ENCODE data around the gene RCL1. TPM values are rescaled to one million over a fixed set of nuclear protein-coding genes. Genes with fewer than 3 reads are reported as not detected.

RCL1 gene
- total RNA-seq, 1 experiment from 2014 or later, result 34.4 TPM

DNA sequence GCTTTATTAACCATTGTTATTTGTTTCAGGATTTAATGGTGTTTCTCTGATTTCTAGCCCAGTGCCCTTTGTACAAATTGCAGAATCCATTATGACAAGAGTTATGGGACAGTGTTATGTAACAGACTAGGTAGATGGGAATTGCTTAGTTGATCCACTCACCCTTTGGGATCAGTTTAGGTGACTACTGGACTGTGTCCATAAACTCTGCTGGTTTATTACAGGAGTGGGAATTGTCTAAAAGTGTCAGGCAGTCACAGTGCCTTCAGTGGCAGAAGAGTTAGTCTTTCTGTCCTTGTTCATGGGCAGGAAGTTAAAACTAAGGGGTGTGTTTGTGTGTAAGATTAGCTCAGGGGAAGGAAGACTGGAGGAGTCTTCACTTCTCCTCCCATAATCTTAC lies 29.3 kb downstream of the RCL1 start:
- Histone ChIP-seq H4K5ac (ENCODE audit: insufficient read length, low read depth, low read length) (no peak overlapping the region), H3K79me2 (ENCODE audit: insufficient read depth, low read length) (peaks cover 8% of the 10 kb centered on the region; the same call in 1 of the 2 replicates)
- no peaks in the 10 kb centered on the region for H3K27me3 Mint-ChIP-seq (ENCODE audit: low read depth)

More for the DNA sequence above, 29.3 kb downstream of the RCL1 start:
- Histone ChIP-seq H3K9me3 (ENCODE audit: control insufficient read depth, low read depth, low read length) (no peaks in the 10 kb centered on the region), H3K14ac (ENCODE audit: insufficient read depth, low read length) (no peak overlapping the region), H2BK15ac (ENCODE audit: low read depth, low read length) (no peak overlapping the region), H3K4ac (ENCODE audit: low read depth, low read length) (no peak overlapping the region), H3K18ac (ENCODE audit: insufficient read length, low read depth, low read length) (no peak overlapping the region), H2BK5ac (ENCODE audit: insufficient read length, low read length) (no peak overlapping the region), H3K4me2 (ENCODE audit: insufficient read depth, insufficient read length, low read length) (no peak overlapping the region), H3T11ph (ENCODE audit: low read length) (no peak overlapping the region), H3K4me1 (ENCODE audit: insufficient read depth, low read length) (no peaks in the 10 kb centered on the region), H3K27me3 (ENCODE audit: insufficient read depth, low read length) (no peaks in the 10 kb centered on the region), H3K27ac (ENCODE audit: insufficient read length, low read depth, low read length) (no peak overlapping the region), H4K20me1 (ENCODE audit: control insufficient read depth, insufficient read depth, insufficient read length) (no peaks in the 10 kb centered on the region), H3K79me1 (ENCODE audit: insufficient read depth, low read depth, low read length, poor library complexity, severe bottlenecking) (no peaks in the 10 kb centered on the region), H2BK120ac (ENCODE audit: low read depth, low read length, poor library complexity, severe bottlenecking) (no peak overlapping the region), H3K9ac (ENCODE audit: extremely low read depth, insufficient read length, low read length) (no peak overlapping the region), H2AK5ac (ENCODE audit: insufficient read length, low read length) (no peak overlapping the region), H3K23ac (ENCODE audit: insufficient read length, low read depth, low read length) (no peak overlapping the region), H2AFZ (ENCODE audit: low read length) (no peak overlapping the region), H2BK20ac (ENCODE audit: low read depth, low read length, poor library complexity, severe bottlenecking) (no peak overlapping the region), H2BK12ac (ENCODE audit: insufficient read length, low read depth, low read length) (no peak overlapping the region), H3K23me2 (ENCODE audit: insufficient read length, low read depth, low read length, poor library complexity, severe bottlenecking) (no peaks in the 10 kb centered on the region), H4K91ac (ENCODE audit: insufficient read length, low read depth, low read length) (no peak overlapping the region), H3K56ac (ENCODE audit: insufficient read length, low read depth, low read length) (no peak overlapping the region), H4K8ac (replicated peaks; ENCODE audit: insufficient read length, low read depth, low read length) (no peak overlapping the region)
- TF ChIP-seq CTCF (conservative IDR thresholded peaks at IDR 0.05), result no peak
- DNase-seq, result no peak
- no peak overlapping the region for H3K27ac Mint-ChIP-seq
- H3K36me3 Mint-ChIP-seq (ENCODE audit: insufficient read depth in 1 of 3, low read depth in 3 of 3), result peaks cover 0 to 7% (median 3%) of the 10 kb centered on the region in 3 experiments; a peak in 2 of 7 replicates
- H3K9me3 Mint-ChIP-seq, result no peaks in the 10 kb centered on the region
- H3K4me1 Mint-ChIP-seq, result peaks cover 5 to 7% of the 10 kb centered on the region in 2 experiments
- no peak overlapping the region for H3K4me3 Mint-ChIP-seq
